Myocyte (in vitro differentiated cells): ENCODE results near the gene ADORA1. TPM values are rescaled to one million over a fixed set of nuclear protein-coding genes. Genes with fewer than 3 reads are reported as not detected.
A peak's percentile ranks its signal among the peaks of the same experiment; 100 is the strongest.

Experiments
- DNase-seq: peaks from one replicate; pipeline ENCODE4 v3.0.0-alpha.2; 2012; ENCODE audit warnings: low read depth
- total RNA-seq: library from RNA; depleted of rRNA; stranded (reverse); fragments of >200 nt; gene quantifications from 2 replicates; pipeline ENCODE4 v1.2.3, GENCODE V29; 2014

ADORA1 gene
- total RNA-seq, 1 donor from 2014 or later = 27.4 TPM

GRCh38 chr1:203171341-203172183, 44.0 kb downstream of the ADORA1 start:
- DNase-seq = peak; percentile 60

GRCh38 chr1:203172184-203173010, 44.9 kb downstream of the ADORA1 start:
- peak; percentile 97 for DNase-seq

- no peak for DNase-seq
These were observed 45.6 kb downstream of the ADORA1 start for GRCh38 chr1:203173011-203173555.

- DNase-seq = peak; percentile 92
These were observed 46.0 kb downstream of the ADORA1 start for GRCh38 chr1:203173566-203173965.

- DNase-seq = no peak
These were observed 46.9 kb downstream of the ADORA1 start for GRCh38 chr1:203174324-203174985.

- no peak for DNase-seq
These were observed 47.8 kb downstream of the ADORA1 start, which contains the start of gene MYBPH for GRCh38 chr1:203175237-203175826. Gene MYBPH (minus strand): TSS chr1:203175826. CDS start chr1:203175755, 71 bp downstream.

- peak; percentile 94 for DNase-seq
These were observed 48.3 kb downstream of the ADORA1 start for GRCh38 chr1:203175827-203176241.

- peak; percentile 50 for DNase-seq
These were observed 48.9 kb downstream of the ADORA1 start for GRCh38 chr1:203176273-203177035.

GRCh38 chr1:203177036-203177405, 49.5 kb downstream of the ADORA1 start:
- DNase-seq = no peak

- DNase-seq = peak; percentile 97
These were observed 50.0 kb downstream of the ADORA1 start for GRCh38 chr1:203177470-203178039.

GRCh38 chr1:203178083-203178482, 50.6 kb downstream of the ADORA1 start:
- DNase-seq = peak; percentile 47

- DNase-seq = no peak
These were observed 51.5 kb downstream of the ADORA1 start for GRCh38 chr1:203178821-203179666.

GRCh38 chr1:203179667-203180005, 52.1 kb downstream of the ADORA1 start:
- DNase-seq = no peak

- no peak for DNase-seq
These were observed 53.2 kb downstream of the ADORA1 start for GRCh38 chr1:203180611-203181330.

- no peak for DNase-seq
These were observed 54.3 kb downstream of the ADORA1 start for GRCh38 chr1:203181586-203182386.

GRCh38 chr1:203182387-203182953, 54.9 kb downstream of the ADORA1 start:
- no peak for DNase-seq

- no peak for DNase-seq
These were observed 56.3 kb downstream of the ADORA1 start for GRCh38 chr1:203183828-203184227.
